Measurements from ENCODE around the gene ARHGAP26.

- no peak for TF ChIP-seq MXI1 (IDR thresholded peaks at IDR 0.05; ENCODE audit: borderline replicate concordance, low read depth, low read length)
- no peak for TF ChIP-seq POLR2A (IDR thresholded peaks at IDR 0.05; ENCODE audit: low read depth, low read length)
- TF ChIP-seq RAD21 (IDR thresholded peaks at IDR 0.05; ENCODE audit: low read length) = no peak
- TF ChIP-seq CTCF (conservative IDR thresholded peaks at IDR 0.05; ENCODE audit: low read depth, low read length) = no peak
- TF ChIP-seq MAFK (IDR thresholded peaks at IDR 0.05; ENCODE audit: low read depth, low read length) = no peak
- TF ChIP-seq SMC3 (IDR thresholded peaks at IDR 0.05; ENCODE audit: low read depth, low read length) = no peak
- no peak for TF ChIP-seq RFX5 (IDR thresholded peaks at IDR 0.05; ENCODE audit: low read depth, low read length)
- no peak for TF ChIP-seq NFE2L2 (IDR thresholded peaks at IDR 0.05; ENCODE audit: low read depth, low read length)
- no peak for TF ChIP-seq RCOR1 (IDR thresholded peaks at IDR 0.05; ENCODE audit: insufficient replicate concordance, low read length)
- TF ChIP-seq ELK1 (IDR thresholded peaks at IDR 0.05; ENCODE audit: borderline replicate concordance, low read depth, low read length) = no peak
- no peak for TF ChIP-seq USF2 (IDR thresholded peaks at IDR 0.05; ENCODE audit: low read depth, low read length)
- no peak for TF ChIP-seq BHLHE40 (IDR thresholded peaks at IDR 0.05; ENCODE audit: low read depth, low read length)
- TF ChIP-seq MAZ (IDR thresholded peaks at IDR 0.05; ENCODE audit: borderline replicate concordance, low read depth, low read length) = no peak
- no peak for TF ChIP-seq FOS (IDR thresholded peaks at IDR 0.05; ENCODE audit: low read depth, low read length)
Measured at GRCh38 chr5:143064218-143064641, 294.1 kb downstream of the ARHGAP26 start.
